ENCODE data around the gene NFIB. TPM values are rescaled to one million over a fixed set of nuclear protein-coding genes. Genes with fewer than 3 reads are reported as not detected.

Gene NFIB
- total and polyA plus RNA-seq, 2 of the 8 experiments (the other 6 are each of a cell fraction or from before 2014, with no cell fraction given) = 2.6 to 13.1 TPM

GRCh38 chr9:14226855-14227532, 86.9 kb downstream of the NFIB start:
- no peaks in the 10 kb centered on the region for H3K23me2 ChIP-seq (ENCODE audit: low read depth, low read length)
- ChIA-PET POLR2A (ENCODE audit: partially characterized antibody) (no interaction called here), CTCF (ENCODE audit: partially characterized antibody) (interaction anchor here (0.6 kb wide), 2 partner anchors 257 to 1069 kb away, joined by 3 read pairs; no protein-coding TSS in a partner anchor)
- no peak overlapping the region for H4K91ac ChIP-seq (replicated peaks; ENCODE audit: insufficient read length, low read length)
- H3K27ac ChIP-seq (ENCODE audit: low read depth, low read length) = no peak overlapping the region
- no peak overlapping the region for H2BK120ac ChIP-seq (replicated peaks; ENCODE audit: low read depth, low read length)
- no peak overlapping the region for H3K56ac ChIP-seq (replicated peaks; ENCODE audit: insufficient read length, low read depth, low read length)
- H3K23ac ChIP-seq (ENCODE audit: insufficient read length) = no peak overlapping the region
- DNase-seq (ENCODE audit: low read depth in 1 of 2, low spot score in 2 of 2) (no peak), FAIRE-seq (no peak)
- H4K5ac ChIP-seq (ENCODE audit: insufficient read length, low read depth, low read length) = no peak overlapping the region
- H4K20me1 ChIP-seq (replicated peaks in 1 of 2; ENCODE audit: control insufficient read depth in 1 of 2, insufficient read depth in 2 of 2, low read length in 2 of 2) = no peaks in the 10 kb centered on the region
- no peak overlapping the region for H4K8ac ChIP-seq (ENCODE audit: extremely low read depth, insufficient read depth, low read length)
- H2BK5ac ChIP-seq (ENCODE audit: low read depth, low read length) = no peak overlapping the region
- WGBS, 2 experiments (ENCODE audit: extremely low coverage in 1 of 2, insufficient coverage in 1 of 2, insufficient read length in 1 of 2, insufficient replicate concordance in 2 of 2, low coverage in 1 of 2, low lambda C conversion rate in 2 of 2, missing lambda C conversion rate in 1 of 2) = 89% methylated on average over 11 of the region's 11 CpGs; no CpG with 5 or more reads in 1 of the 2 experiments
- H2BK15ac ChIP-seq (ENCODE audit: low read length) = no peak overlapping the region
- no peaks in the 10 kb centered on the region for H3K27me3 ChIP-seq (replicated peaks in 1 of 4; ENCODE audit: control insufficient read depth in 3 of 4, extremely low read depth in 1 of 4, insufficient read depth in 3 of 4, low read length in 3 of 4)
- no peak overlapping the region for H2AK5ac ChIP-seq (ENCODE audit: low read depth, low read length)
- H3K9me3 ChIP-seq (ENCODE audit: insufficient read depth in 2 of 2, low read depth in 1 of 2, low read length in 1 of 2) = no peaks in the 10 kb centered on the region
- TF ChIP-seq HDAC6 (IDR thresholded peaks at IDR 0.05; ENCODE audit: low read depth, low read length) (no peak), CHD2 (IDR thresholded peaks at IDR 0.05; ENCODE audit: low read length) (no peak)
- H3K4me1 ChIP-seq (replicated peaks in 1 of 4; ENCODE audit: control insufficient read depth in 3 of 4, insufficient read depth in 4 of 4, low read length in 3 of 4) = peaks cover 0 to 6% (median under 1%) of the 10 kb centered on the region in 4 experiments; a peak in 3 of 7 replicates
- no peak overlapping the region for H2AFZ ChIP-seq (ENCODE audit: low read length)
- no peak overlapping the region for H3K14ac ChIP-seq (ENCODE audit: insufficient read length)
- H3K4me2 ChIP-seq (ENCODE audit: insufficient read depth in 1 of 2, low read depth in 2 of 2, low read length in 2 of 2) = no peak overlapping the region
- no peak overlapping the region for H3K4me3 ChIP-seq (ENCODE audit: extremely low read depth in 1 of 4, insufficient read depth in 2 of 4, low read depth in 3 of 4, low read length in 4 of 4)
- no peak overlapping the region for H3K4ac ChIP-seq (replicated peaks; ENCODE audit: insufficient read length, low read depth, low read length)
- H3K79me1 ChIP-seq (ENCODE audit: low read depth, low read length) = no peaks in the 10 kb centered on the region
- no peak overlapping the region for H2BK12ac ChIP-seq (ENCODE audit: low read depth, low read length)
- H3K9ac ChIP-seq (replicated peaks in 1 of 4; ENCODE audit: extremely low read depth in 1 of 4, low read depth in 3 of 4, low read length in 3 of 4) = no peak overlapping the region
- H2BK20ac ChIP-seq (ENCODE audit: low read length) = no peak overlapping the region
- no peak overlapping the region for H3K18ac ChIP-seq (ENCODE audit: extremely low read depth, low read length)
- no peaks in the 10 kb centered on the region for H3K79me2 ChIP-seq (ENCODE audit: control insufficient read depth in 1 of 2, insufficient read depth in 2 of 2, low read length in 2 of 2)
- no peaks in the 10 kb centered on the region for H3K36me3 ChIP-seq (ENCODE audit: control insufficient read depth in 2 of 4, insufficient read depth in 4 of 4, low read length in 3 of 4)
